Measurements from ENCODE around the gene DCC.

DNA sequence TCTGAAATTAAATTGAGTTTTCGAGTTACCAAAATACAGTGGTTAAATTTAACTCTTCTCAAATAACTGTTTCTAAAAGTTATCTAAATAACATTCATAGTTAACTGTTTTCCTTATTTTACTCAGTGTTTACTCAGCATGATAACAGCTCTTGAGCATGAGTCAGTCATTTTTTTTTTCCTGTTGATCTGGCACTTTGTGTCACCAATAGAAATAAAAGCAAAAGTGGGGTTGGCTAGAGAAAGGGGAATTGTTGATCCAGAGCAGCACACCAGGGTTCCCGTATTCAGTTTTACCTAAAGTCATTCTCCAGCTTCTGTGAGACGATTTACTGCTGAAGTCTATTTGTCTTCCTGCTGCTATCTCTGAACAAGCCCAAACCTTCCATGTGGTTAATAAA is 851.6 kb downstream of the DCC start:
- TF ChIP-seq, protein P1, sequence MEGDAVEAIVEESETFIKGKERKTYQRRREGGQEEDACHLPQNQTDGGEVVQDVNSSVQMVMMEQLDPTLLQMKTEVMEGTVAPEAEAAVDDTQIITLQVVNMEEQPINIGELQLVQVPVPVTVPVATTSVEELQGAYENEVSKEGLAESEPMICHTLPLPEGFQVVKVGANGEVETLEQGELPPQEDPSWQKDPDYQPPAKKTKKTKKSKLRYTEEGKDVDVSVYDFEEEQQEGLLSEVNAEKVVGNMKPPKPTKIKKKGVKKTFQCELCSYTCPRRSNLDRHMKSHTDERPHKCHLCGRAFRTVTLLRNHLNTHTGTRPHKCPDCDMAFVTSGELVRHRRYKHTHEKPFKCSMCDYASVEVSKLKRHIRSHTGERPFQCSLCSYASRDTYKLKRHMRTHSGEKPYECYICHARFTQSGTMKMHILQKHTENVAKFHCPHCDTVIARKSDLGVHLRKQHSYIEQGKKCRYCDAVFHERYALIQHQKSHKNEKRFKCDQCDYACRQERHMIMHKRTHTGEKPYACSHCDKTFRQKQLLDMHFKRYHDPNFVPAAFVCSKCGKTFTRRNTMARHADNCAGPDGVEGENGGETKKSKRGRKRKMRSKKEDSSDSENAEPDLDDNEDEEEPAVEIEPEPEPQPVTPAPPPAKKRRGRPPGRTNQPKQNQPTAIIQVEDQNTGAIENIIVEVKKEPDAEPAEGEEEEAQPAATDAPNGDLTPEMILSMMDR (IDR thresholded peaks at IDR 0.05) = no peak
- TF ChIP-seq, protein P2, sequence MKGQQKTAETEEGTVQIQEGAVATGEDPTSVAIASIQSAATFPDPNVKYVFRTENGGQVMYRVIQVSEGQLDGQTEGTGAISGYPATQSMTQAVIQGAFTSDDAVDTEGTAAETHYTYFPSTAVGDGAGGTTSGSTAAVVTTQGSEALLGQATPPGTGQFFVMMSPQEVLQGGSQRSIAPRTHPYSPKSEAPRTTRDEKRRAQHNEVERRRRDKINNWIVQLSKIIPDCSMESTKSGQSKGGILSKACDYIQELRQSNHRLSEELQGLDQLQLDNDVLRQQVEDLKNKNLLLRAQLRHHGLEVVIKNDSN (CRISPR knock-in tag; IDR thresholded peaks at IDR 0.05) = no peak
- TF ChIP-seq ATF1 (CRISPR knock-in tag; IDR thresholded peaks at IDR 0.05) = no peak
- no peak for TF ChIP-seq ZNF423 (CRISPR knock-in tag; IDR thresholded peaks at IDR 0.05)
- no peak for TF ChIP-seq JUN (CRISPR knock-in tag; IDR thresholded peaks at IDR 0.05)
- TF ChIP-seq, protein P3, sequence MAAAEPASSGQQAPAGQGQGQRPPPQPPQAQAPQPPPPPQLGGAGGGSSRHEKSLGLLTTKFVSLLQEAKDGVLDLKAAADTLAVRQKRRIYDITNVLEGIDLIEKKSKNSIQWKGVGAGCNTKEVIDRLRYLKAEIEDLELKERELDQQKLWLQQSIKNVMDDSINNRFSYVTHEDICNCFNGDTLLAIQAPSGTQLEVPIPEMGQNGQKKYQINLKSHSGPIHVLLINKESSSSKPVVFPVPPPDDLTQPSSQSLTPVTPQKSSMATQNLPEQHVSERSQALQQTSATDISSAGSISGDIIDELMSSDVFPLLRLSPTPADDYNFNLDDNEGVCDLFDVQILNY (CRISPR knock-in tag; IDR thresholded peaks at IDR 0.05) = no peak
- TF ChIP-seq TCF7 (CRISPR knock-in tag; IDR thresholded peaks at IDR 0.05; ENCODE audit: low read depth) = no peak
- TF ChIP-seq, protein P4, sequence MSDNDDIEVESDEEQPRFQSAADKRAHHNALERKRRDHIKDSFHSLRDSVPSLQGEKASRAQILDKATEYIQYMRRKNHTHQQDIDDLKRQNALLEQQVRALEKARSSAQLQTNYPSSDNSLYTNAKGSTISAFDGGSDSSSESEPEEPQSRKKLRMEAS (CRISPR knock-in tag; IDR thresholded peaks at IDR 0.05) = no peak
- TF ChIP-seq FOXP1 (CRISPR knock-in tag; IDR thresholded peaks at IDR 0.05; ENCODE audit: borderline replicate concordance) = no peak
